Stimulated activated CD8-positive, alpha-beta memory T cell treated with anti-CD3 and anti-CD28 coated beads, Interleukin-15, amount 100 ng/mL, for 24 hours (primary cell): ENCODE measurements around the gene ARAF.
"Not testable (repeated sequence)": the region's sequence is repeated elsewhere in the genome, so short reads cannot be mapped to it uniquely, and the experiment has no call there.

Experiments used
- DNase-seq: peaks from one replicate; pipeline ENCODE4 v3.0.0-alpha.2; 2020; ENCODE audit warnings: low read depth

The ARAF gene

GRCh38 chrX:47586043-47586787, 25.2 kb downstream of the ARAF start:
- no peak for DNase-seq

- DNase-seq, result no peak
These were observed 26.3 kb downstream of the ARAF start for GRCh38 chrX:47587091-47587891.

- no peak for DNase-seq
These were observed 27.1 kb downstream of the ARAF start for GRCh38 chrX:47587906-47588735.

- DNase-seq, result no peak
These were observed 30.0 kb downstream of the ARAF start for GRCh38 chrX:47590984-47591383.

GRCh38 chrX:47593522-47593921, 32.5 kb downstream of the ARAF start:
- no peak for DNase-seq

GRCh38 chrX:47595716-47596251, 34.8 kb downstream of the ARAF start:
- no peak for DNase-seq

GRCh38 chrX:47596256-47596655, 35.3 kb downstream of the ARAF start:
- no peak for DNase-seq

- no peak for DNase-seq
These were observed 36.2 kb downstream of the ARAF start for GRCh38 chrX:47597222-47597621.

GRCh38 chrX:47603125-47603524, 42.1 kb downstream of the ARAF start:
- DNase-seq, result not testable (repeated sequence)

GRCh38 chrX:47605024-47605423, 44.0 kb downstream of the ARAF start:
- DNase-seq, result no peak

GRCh38 chrX:47607091-47607490, 46.1 kb downstream of the ARAF start:
- no peak for DNase-seq

- no peak for DNase-seq
These were observed 47.3 kb downstream of the ARAF start for GRCh38 chrX:47608130-47608810.

- DNase-seq, result no peak
These were observed 49.5 kb downstream of the ARAF start for GRCh38 chrX:47610511-47610910.

- no peak for DNase-seq
These were observed 50.5 kb downstream of the ARAF start for GRCh38 chrX:47611489-47611888.

- DNase-seq, result no peak
These were observed 50.9 kb downstream of the ARAF start for GRCh38 chrX:47611926-47612325.

- no peak for DNase-seq
These were observed 51.4 kb downstream of the ARAF start for GRCh38 chrX:47612418-47612817.

GRCh38 chrX:47613082-47613481, 52.1 kb downstream of the ARAF start:
- no peak for DNase-seq

GRCh38 chrX:47614618-47615017, 53.6 kb downstream of the ARAF start:
- DNase-seq, result no peak

- no peak for DNase-seq
These were observed 58.0 kb downstream of the ARAF start for GRCh38 chrX:47618923-47619485.

GRCh38 chrX:47619486-47620302, 58.7 kb downstream of the ARAF start, which contains the start of gene SYN1:
Gene SYN1 (minus strand): TSS chrX:47619857. CDS start chrX:47619728, 129 bp downstream.
- DNase-seq, result peak; percentile 60
